ENCODE results near the gene MAST2. TPM values are rescaled to one million over a fixed set of nuclear protein-coding genes. Genes with fewer than 3 reads are reported as not detected.

Gene MAST2
- 23.2 and 27.4 TPM in 2 replicates for total RNA-seq

GRCh38 chr1:45803299-45803780 is at the start of gene MAST2:
TSS of gene MAST2 (plus strand) at chr1:45803612. CDS start at chr1:45803896, 284 bp downstream.

Other genes starting within 250 kb of the MAST2 start
- gene NASP, start 219.6 kb upstream of the MAST2 start, total RNA-seq, result 34.3 and 54.8 TPM in 2 replicates
- gene CCDC17, start 179.6 kb upstream of the MAST2 start, total RNA-seq, result under 0.01 and 0.86 TPM in 2 replicates
- gene GPBP1L1, start 117.1 kb upstream of the MAST2 start, total RNA-seq, result 77.3 and 125 TPM in 2 replicates
- 21.9 and 32.1 TPM in 2 replicates for gene TMEM69, start 115.4 kb upstream of the MAST2 start, total RNA-seq
- gene IPP, start 53.0 kb upstream of the MAST2 start, total RNA-seq, result 9.5 and 14.2 TPM in 2 replicates